Thyroid gland (tissue), 4 donors: ENCODE data around the gene ATP10B.

ENCODE experiments used
- POLR2A ChIP-seq, 2 donors: fragments of 450-650 bp; IDR thresholded peaks; one replicate each; pipeline ENCODE4 v1.6.1; 2017; ENCODE audit warnings: antibody characterized with exemption in 2 of 2, mild to moderate bottlenecking in 2 of 2, moderate library complexity in 1 of 2
- TF ChIP-seq, protein P1 (sequence below), 6 experiments: fragments of 200-600 bp in 3 of 6; fragments of 450-650 bp in 3 of 6; sonication (generic) in 3 of 6; IDR thresholded peaks; one replicate each; pipeline ENCODE4 v1.5.1; 2016 to 2019; ENCODE audit warnings: antibody characterized with exemption in 6 of 6, mild to moderate bottlenecking in 2 of 6, inconsistent platforms in 1 of 6, moderate library complexity in 1 of 6

- TF ChIP-seq, protein P1, sequence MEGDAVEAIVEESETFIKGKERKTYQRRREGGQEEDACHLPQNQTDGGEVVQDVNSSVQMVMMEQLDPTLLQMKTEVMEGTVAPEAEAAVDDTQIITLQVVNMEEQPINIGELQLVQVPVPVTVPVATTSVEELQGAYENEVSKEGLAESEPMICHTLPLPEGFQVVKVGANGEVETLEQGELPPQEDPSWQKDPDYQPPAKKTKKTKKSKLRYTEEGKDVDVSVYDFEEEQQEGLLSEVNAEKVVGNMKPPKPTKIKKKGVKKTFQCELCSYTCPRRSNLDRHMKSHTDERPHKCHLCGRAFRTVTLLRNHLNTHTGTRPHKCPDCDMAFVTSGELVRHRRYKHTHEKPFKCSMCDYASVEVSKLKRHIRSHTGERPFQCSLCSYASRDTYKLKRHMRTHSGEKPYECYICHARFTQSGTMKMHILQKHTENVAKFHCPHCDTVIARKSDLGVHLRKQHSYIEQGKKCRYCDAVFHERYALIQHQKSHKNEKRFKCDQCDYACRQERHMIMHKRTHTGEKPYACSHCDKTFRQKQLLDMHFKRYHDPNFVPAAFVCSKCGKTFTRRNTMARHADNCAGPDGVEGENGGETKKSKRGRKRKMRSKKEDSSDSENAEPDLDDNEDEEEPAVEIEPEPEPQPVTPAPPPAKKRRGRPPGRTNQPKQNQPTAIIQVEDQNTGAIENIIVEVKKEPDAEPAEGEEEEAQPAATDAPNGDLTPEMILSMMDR (IDR thresholded peaks at IDR 0.05) = no peak
- TF ChIP-seq POLR2A (IDR thresholded peaks at IDR 0.05) = no peak
Measured at GRCh38 chr5:160744268-160745101, 107.5 kb downstream of the ATP10B start.
